Muscle layer of duodenum (tissue), 2 donors: ENCODE results near the gene CYTIP.
"Not testable (repeated sequence)": the region's sequence is repeated elsewhere in the genome, so short reads cannot be mapped to it uniquely, and the experiment has no call there.

ENCODE experiments used
- H3K27ac ChIP-seq: one replicate; pipeline ENCODE4 v1.7.0; 2013; ENCODE audit warnings: mild to moderate bottlenecking, low read length
- H3K27me3 ChIP-seq: one replicate; pipeline ENCODE4 v1.7.0; 2013; ENCODE audit warnings: low read depth, mild to moderate bottlenecking, control low read depth, low read length
- H3K36me3 ChIP-seq, 2 donors: one replicate each; pipeline ENCODE4 v1.7.0; 2013; ENCODE audit warnings: low read length in 2 of 2, control low read depth in 1 of 2, mild to moderate bottlenecking in 1 of 2; ENCODE audit not compliant: insufficient read depth in 2 of 2, control insufficient read depth in 1 of 2
- H3K4me1 ChIP-seq, 2 donors: one replicate each; pipeline ENCODE4 v1.7.0; 2013; ENCODE audit warnings: low read length in 2 of 2, mild to moderate bottlenecking in 2 of 2, control low read depth in 1 of 2, moderate library complexity in 1 of 2; ENCODE audit not compliant: insufficient read depth in 2 of 2, control insufficient read depth in 1 of 2
- H3K4me3 ChIP-seq, 2 donors: one replicate each; pipeline ENCODE4 v1.7.0; 2013; ENCODE audit warnings: low read length in 2 of 2, low read depth in 1 of 2, mild to moderate bottlenecking in 1 of 2
- H3K9me3 ChIP-seq, 2 donors: one replicate each; pipeline ENCODE4 v1.7.0; 2013; ENCODE audit warnings: low read length in 2 of 2, control low read depth in 1 of 2, mild to moderate bottlenecking in 1 of 2; ENCODE audit not compliant: control insufficient read depth in 1 of 2
- donor health status: healthy.

The CYTIP gene

DNA sequence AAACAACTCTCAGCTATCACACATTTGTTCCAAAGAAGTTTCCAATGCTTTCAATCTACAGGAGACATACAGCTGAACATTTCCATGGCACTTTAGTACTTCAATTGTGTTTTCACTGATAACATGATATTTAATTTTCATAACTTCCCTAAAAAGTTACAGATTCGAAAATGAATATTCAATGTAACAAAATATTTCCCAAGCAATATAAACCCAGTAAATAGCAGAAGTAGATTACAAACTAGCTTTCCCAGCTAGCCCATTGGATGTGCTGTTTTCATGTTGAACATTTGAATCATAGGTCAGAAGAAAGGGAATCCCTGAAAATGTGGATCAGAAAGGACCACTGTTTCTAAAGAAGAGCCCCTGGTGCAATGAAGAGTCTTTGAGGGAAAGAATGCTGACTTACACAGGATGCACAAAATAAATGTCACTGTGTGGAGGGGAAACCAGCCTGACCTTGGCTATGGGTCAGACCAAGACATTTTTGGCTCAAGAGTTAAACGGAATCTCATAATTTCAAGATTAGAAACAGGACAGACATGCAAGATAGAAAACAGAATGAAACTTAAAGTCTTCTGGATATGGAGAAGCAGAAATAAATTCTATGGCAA lies 22.5 kb downstream of the CYTIP start:
- H3K27ac ChIP-seq = peak overlapping the region; percentile 74
- peaks cover 0 to 4% of the 10 kb centered on the region in 2 donors for H3K4me1 ChIP-seq
- peaks cover 0 to 3% of the 10 kb centered on the region in 2 donors for H3K9me3 ChIP-seq
- no peak overlapping the region for H3K4me3 ChIP-seq
- H3K27me3 ChIP-seq = no peaks in the 10 kb centered on the region
- H3K36me3 ChIP-seq = no peaks in the 10 kb centered on the region

- Histone ChIP-seq H3K27me3 (no peaks in the 10 kb centered on the region), H3K36me3 (no peaks in the 10 kb centered on the region), H3K4me3 (no peak overlapping the region), H3K9me3 (no peaks in the 10 kb centered on the region), H3K4me1 (peaks cover 0 to 4% of the 10 kb centered on the region in 2 donors), H3K27ac (peak overlapping the region; percentile 74)
Observed at GRCh38 chr2:157420771-157421323, 23.0 kb downstream of the CYTIP start.

- Histone ChIP-seq H3K9me3 (no peaks in the 10 kb centered on the region), H3K4me1 (peaks cover 0 to 4% of the 10 kb centered on the region in 2 donors), H3K36me3 (no peaks in the 10 kb centered on the region), H3K27me3 (no peaks in the 10 kb centered on the region), H3K27ac (peak overlapping the region; percentile 32), H3K4me3 (no peak overlapping the region)
Observed at GRCh38 chr2:157419031-157419575, 24.8 kb downstream of the CYTIP start.

DNA sequence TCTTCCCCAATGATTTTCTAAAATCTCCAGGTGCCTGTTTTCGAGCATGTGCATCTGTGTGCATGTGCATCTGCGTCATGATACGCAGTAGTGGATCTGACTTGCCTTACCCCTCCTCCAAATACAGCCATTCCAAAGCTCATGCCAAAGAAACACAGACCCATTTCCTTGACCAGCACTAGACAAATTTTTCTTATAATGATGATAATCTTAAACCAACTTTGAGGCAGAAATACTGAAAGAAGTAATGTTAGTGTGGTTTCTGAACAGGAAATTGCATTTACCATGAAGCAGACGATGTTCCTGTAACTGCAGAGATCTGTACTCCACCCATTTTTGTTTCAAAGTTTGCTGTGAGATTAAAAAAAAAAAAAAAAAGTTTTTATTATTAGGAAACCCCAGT lies 25.6 kb downstream of the CYTIP start:
- Histone ChIP-seq H3K27me3 (no peaks in the 10 kb centered on the region), H3K4me1 (peaks cover 0 to 4% of the 10 kb centered on the region in 2 donors), H3K27ac (peak overlapping the region; percentile 61), H3K9me3 (no peaks in the 10 kb centered on the region), H3K4me3 (no peak overlapping the region), H3K36me3 (no peaks in the 10 kb centered on the region)

- Histone ChIP-seq H3K4me3 (no peak overlapping the region), H3K27ac (no peak overlapping the region), H3K27me3 (no peaks in the 10 kb centered on the region), H3K9me3 (no peaks in the 10 kb centered on the region), H3K4me1 (peaks cover 0 to 4% of the 10 kb centered on the region in 2 donors), H3K36me3 (no peaks in the 10 kb centered on the region)
Observed at GRCh38 chr2:157415591-157416101, 28.2 kb downstream of the CYTIP start.

DNA sequence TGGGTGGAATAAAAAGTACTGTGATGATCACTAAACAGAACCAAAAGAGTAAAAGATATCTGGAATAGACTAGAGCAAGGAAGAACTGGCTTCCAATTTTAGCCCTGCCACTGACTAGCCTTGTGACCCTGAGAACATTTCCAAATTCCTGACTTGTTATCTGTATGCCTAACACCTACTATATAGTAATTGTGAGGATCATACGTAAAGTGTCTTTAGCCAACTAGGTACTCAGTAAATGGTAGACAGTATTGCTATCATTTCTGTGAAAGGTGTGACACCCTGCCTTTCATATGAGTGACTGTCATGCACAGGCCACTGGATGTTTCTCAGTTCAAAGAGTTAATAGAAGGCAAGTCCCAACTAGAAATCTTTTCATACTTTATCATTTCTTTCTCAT lies 29.8 kb downstream of the CYTIP start:
- H3K9me3 ChIP-seq = no peaks in the 10 kb centered on the region
- peaks cover 0 to 4% of the 10 kb centered on the region in 2 donors for H3K4me1 ChIP-seq
- H3K27ac ChIP-seq = no peak overlapping the region

GRCh38 chr2:157413326-157414035 lies 30.4 kb downstream of the CYTIP start:
- Histone ChIP-seq H3K9me3 (no peaks in the 10 kb centered on the region), H3K27me3 (no peaks in the 10 kb centered on the region), H3K27ac (no peak overlapping the region), H3K4me3 (no peak overlapping the region), H3K4me1 (peaks cover 0 to 4% of the 10 kb centered on the region in 2 donors), H3K36me3 (no peaks in the 10 kb centered on the region)

More for the DNA sequence above, 29.8 kb downstream of the CYTIP start:
- H3K4me3 ChIP-seq = no peak overlapping the region
- no peaks in the 10 kb centered on the region for H3K27me3 ChIP-seq
- no peaks in the 10 kb centered on the region for H3K36me3 ChIP-seq

DNA sequence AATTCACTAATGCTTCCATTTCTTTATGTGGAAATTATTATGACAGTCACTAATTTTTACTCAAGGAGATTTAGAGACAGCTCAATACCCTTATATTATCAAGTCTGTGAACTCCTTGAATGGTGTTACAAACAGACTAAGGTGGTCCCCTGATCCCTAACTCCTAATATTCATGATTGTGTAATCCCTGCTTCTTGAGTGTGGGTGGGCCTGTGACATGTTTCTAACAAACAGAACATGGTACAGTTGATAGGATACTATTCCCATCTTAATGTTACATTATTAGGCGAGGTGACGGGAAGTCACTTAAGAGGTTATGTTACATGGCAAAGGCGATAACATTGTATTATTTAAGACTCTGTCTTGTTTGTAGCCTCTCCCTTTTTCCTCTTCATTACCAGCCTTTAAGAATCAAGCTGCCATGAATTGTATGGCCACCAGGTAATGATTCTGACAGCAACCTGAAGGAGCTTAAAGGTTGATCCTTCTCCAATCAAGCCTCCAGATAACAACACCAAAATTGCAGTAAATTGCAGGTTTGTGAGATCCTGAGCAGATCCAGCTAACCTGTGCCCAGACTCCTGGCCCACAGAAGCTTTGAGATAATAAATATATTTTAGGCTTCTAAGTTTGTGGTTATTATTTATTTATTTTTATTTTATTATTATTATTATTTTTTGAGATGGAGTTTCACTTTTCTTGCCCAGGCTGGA lies 32.1 kb downstream of the CYTIP start:
- Histone ChIP-seq H3K4me1 (no peaks in the 10 kb centered on the region), H3K9me3 (no peaks in the 10 kb centered on the region), H3K4me3 (no peak overlapping the region), H3K27ac (no peak overlapping the region), H3K27me3 (no peaks in the 10 kb centered on the region), H3K36me3 (no peaks in the 10 kb centered on the region)

GRCh38 chr2:157405398-157405797 lies 38.5 kb downstream of the CYTIP start:
- not testable (repeated sequence) for H3K27me3 ChIP-seq, H3K4me3 ChIP-seq, H3K27ac ChIP-seq, H3K4me1 ChIP-seq, H3K9me3 ChIP-seq, H3K36me3 ChIP-seq

GRCh38 chr2:157404363-157404762 lies 39.5 kb downstream of the CYTIP start:
- H3K27me3 ChIP-seq = no peaks in the 10 kb centered on the region
- no peak overlapping the region for H3K27ac ChIP-seq

More at GRCh38 chr2:157404363-157404762, 39.5 kb downstream of the CYTIP start:
- Histone ChIP-seq H3K4me1 (no peaks in the 10 kb centered on the region), H3K36me3 (no peaks in the 10 kb centered on the region), H3K9me3 (no peaks in the 10 kb centered on the region), H3K4me3 (no peak overlapping the region)
